GM21825 (cell line): ENCODE data around the gene OR10A3.
"Not testable (repeated sequence)": the region's sequence is repeated elsewhere in the genome, so short reads cannot be mapped to it uniquely, and the experiment has no call there.

ENCODE experiments used
- ATAC-seq: cut with Tn5 transposase; IDR thresholded peaks from one replicate; pipeline ENCODE4 v1.9.1; 2021; ENCODE audit warnings: mild to moderate bottlenecking, moderate library complexity; ENCODE audit not compliant: unreplicated experiment

OR10A3 gene, protein sequence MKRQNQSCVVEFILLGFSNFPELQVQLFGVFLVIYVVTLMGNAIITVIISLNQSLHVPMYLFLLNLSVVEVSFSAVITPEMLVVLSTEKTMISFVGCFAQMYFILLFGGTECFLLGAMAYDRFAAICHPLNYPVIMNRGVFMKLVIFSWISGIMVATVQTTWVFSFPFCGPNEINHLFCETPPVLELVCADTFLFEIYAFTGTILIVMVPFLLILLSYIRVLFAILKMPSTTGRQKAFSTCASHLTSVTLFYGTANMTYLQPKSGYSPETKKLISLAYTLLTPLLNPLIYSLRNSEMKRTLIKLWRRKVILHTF

GRCh38 chr11:7941608-7942007, at the start of gene OR10A3:
TSS of gene OR10A3 (minus strand) at chr11:7941708. CDS start at chr11:7939520, 2,188 bp downstream.
- ATAC-seq, result no peak

- ATAC-seq, result not testable (repeated sequence)
Observed at GRCh38 chr11:7987560-7987883, 46.0 kb upstream of the OR10A3 start.

DNA sequence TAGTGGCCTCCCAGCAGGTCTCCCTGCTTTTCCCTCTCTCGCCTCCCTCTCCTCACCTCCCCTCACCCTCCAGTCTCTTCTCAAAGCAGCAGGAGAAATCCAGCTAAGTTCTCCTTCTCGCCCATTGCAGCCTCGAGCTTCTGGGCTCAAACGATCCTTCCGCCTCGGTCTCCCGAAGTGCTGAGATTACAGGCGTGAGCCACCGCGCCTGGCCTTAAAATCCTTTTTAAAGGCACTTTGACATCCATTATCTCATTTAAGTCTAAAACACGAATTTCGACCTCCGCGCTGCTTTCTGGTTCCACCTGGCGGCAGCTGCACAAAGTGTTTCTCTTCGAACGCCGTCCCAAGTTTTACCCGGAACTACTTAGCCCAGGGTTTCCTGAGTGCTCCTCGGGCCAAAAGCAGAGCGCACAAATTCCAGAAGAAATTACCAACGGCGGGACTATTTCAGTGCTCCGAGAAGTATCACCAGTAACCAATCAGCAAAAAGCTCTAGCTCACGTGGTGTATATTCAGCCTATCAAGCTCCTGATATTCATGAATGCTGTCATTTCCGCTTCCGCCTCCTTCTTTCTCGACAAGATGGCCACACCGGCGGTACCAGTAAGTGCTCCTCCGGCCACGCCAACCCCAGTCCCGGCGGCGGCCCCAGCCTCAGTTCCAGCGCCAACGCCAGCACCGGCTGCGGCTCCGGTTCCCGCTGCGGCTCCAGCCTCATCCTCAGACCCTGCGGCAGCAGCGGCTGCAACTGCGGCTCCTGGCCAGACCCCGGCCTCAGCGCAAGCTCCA, 45.5 kb upstream of the OR10A3 start, which contains the start of gene EIF3F:
Gene EIF3F (plus strand): TSS at position 570 of the 792 bp plus-strand sequence. CDS start 16 bp downstream, at position 586.
- peak; percentile 96 for ATAC-seq

GRCh38 chr11:7983832-7984590, 42.5 kb upstream of the OR10A3 start:
- ATAC-seq, result no peak

DNA sequence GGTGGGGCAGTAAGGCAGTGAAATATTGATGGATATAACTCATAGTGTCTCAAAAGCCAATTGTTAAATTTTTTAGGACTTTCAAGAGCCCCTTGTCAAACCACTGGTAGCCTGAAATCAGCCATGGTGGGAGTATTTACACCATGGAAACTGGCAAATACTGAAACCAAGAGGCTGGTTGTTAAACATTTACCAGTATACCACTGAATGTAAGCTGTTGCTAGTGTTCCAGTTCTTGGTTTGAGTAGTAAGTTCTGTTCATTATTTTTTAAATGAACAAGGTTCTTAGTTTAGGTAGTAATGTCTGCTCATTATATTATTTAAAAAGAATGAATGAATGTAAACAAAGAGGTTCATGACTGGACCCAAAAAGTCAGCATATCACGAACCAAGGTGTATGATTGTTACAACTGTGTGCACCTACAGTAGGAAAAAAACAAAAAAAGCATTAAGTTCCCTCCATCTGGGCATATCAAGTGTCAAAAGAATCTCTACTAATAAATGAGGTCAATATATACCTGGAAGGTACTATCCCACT, 41.1 kb upstream of the OR10A3 start:
- ATAC-seq, result peak; percentile 47

DNA sequence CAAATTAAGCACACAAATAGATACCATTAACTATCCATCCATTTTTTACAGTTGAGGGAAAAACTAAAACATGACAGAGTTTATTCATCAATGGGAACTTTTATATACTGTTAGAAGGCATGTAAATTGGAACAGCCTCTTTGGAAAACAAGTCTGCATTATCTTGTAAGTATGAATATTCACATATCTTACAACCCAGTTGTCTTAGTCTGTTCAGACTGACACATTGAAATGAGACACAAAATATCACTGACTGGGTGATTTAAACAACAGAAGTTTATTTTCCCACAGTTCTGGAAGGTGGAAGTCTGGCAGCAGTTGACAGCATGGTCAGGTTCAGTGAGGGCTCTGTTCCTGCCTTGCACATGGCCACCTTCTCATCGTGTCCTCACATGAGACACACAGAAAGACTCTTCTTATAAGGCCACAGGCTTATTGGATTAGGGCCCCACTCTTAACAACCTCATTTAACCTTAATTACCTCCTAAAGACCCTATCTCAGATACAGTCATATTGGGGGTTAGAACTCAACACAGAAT, 40.2 kb upstream of the OR10A3 start:
- no peak for ATAC-seq

DNA sequence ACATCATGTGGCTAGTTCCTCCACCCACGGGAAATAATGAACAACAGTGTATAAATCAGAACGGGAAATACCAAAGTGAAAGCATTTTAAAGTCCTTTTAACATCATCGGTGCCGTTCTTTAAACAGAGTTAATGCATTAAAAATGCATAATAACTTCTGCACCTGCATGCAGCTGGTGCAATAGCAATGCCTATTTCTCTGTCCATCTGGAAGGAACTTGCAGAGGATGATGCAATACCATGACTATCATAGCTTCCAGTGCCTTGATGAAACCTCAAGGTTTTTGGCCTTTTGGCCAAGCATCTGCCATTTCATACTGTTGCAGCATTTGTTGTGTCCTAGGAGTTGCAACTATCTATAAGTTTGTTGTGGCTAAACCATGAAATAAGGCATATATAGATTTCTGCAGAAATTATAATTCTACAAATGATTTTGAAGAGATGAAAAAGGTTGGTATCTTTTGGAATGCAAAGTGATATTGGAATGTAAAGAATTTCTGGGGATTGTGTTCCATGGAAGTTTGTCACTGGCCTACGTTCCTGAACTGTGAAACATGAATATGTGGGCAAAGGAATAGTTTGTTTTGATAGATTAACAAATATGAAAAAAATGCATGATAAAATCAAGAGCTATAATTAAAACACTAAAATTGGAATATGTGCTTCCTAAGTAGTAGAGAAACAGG, 35.9 kb upstream of the OR10A3 start:
- ATAC-seq, result no peak

- ATAC-seq, result no peak
Observed at GRCh38 chr11:7974668-7975067, 33.2 kb upstream of the OR10A3 start.

DNA sequence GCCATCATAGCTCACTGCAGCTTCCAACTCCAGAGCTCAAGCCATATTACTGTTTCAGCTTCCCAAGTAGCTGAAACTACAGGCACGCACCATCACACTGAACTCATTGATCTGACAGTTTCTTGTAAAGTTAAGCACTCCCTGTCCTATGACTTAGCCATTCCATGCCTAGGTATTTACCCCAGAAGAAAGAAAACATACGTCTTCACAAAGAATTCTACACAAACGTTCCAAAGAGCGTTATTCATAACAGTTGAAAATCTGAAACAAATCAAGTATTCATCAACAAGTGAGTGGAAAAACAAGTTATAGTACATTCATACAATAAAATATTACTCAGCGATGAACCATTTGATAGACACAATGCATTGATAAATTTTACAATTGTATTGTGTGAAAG, 31.5 kb upstream of the OR10A3 start:
- no peak for ATAC-seq

DNA sequence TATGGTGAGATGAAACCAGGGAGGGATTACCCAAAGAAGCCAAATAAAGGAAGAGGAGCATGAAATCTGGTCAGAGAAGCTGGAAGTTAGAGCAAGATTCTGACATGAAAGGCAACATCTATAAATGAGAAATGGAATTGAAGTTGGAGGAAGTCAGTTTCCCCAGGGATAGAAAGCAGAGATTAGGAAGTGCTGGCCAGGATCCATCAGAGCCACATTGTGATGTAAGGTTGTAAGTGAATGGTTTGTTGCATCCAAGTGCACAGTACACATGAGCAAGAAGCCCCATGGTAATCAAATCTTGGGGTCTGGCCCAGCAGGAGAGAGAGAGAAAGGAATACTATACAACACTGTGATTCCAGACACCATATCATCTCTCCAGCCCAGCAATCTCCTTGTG, 30.3 kb upstream of the OR10A3 start:
- no peak for ATAC-seq

- ATAC-seq, result no peak
Observed at GRCh38 chr11:7969756-7970646, 28.5 kb upstream of the OR10A3 start.

GRCh38 chr11:7968686-7969085, 27.2 kb upstream of the OR10A3 start:
- no peak for ATAC-seq

- no peak for ATAC-seq
Observed at GRCh38 chr11:7967826-7968225, 26.3 kb upstream of the OR10A3 start.

DNA sequence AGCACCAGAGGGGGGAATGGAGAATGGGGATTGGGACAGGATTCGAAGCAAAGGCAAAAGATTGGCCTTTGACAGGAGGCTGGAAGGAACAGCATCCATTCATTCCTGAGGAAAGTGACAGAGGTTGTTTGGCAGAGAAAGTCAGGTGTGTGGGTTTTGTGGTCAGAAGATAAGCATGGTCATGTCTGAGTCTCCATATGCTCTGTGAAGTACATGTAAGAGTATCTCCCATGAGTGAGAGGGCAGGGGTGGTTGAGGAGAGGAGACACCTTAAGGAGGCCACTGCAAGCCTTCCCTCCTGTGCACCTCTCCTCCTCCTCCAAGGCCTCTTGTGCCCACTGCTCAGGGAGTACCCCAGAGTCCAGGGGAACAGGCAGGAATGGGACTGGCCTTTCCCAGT, 25.6 kb upstream of the OR10A3 start:
- ATAC-seq, result no peak

DNA sequence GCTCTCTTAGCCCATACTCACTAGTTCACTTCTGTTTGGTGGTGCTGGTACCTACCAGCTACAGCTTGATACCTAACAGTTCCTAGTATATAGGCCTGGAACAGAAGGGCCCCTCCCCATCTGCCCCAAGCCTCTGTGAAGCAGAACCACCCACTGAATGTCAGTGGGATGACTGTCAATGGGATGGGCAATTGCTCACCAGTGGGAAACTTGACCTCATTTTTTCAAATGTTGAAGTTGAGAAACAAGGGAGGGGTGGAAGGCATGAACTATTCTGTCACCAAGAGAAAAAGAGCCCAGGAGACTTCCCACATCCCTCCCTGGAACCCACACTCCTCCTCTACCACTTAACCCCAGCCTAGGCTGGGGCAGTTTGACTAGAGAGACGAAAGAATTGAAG, 23.9 kb upstream of the OR10A3 start, which contains the start of gene NLRP10:
Gene NLRP10 (minus strand): TSS at position 62 of the 400 bp plus-strand sequence. CDS start 1,952 bp downstream, outside the sequence.
- ATAC-seq, result no peak

GRCh38 chr11:7964873-7965272, 23.4 kb upstream of the OR10A3 start:
- no peak for ATAC-seq

GRCh38 chr11:7964261-7964660, 22.8 kb upstream of the OR10A3 start:
- no peak for ATAC-seq

DNA sequence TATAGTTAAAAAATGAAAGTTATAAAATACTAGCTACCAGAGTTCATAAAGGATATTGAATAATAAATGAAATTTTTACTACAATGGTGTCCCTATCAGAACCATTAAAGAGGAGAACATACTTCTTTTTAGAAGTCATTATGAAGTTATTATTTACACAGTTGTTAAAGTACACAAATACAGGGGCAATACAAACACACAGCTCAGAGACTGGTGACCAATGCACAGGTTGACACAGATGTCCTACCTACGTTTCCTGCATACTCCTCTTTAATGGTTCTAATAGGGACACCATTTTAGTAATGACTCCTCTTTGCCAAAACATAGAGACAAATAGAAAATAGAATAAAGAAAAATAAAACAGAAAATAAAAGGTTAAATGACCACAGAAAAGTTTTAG, 13.7 kb upstream of the OR10A3 start:
- ATAC-seq, result no peak

DNA sequence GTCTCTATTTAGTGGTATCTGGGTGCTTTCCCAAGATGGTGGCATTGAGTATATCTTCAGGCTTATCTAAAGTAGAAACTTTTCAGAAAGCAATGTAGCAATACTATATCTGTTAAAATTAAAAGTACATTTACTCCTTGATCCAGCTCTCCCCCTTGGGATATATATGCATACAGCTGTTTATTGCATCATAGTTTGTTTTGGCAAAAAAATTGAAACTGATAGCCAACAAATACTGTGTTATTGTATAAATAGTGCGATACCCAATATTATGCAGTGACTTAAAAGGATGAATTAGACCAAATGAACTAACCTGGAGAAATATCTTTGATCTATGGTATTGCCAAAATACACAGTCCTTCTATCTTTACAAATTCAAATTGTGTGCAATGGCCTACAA, 8.4 kb upstream of the OR10A3 start:
- ATAC-seq, result no peak
